ENCODE measurements around the gene HTRA3. TPM values are rescaled to one million over a fixed set of nuclear protein-coding genes. Genes with fewer than 3 reads are reported as not detected.

The HTRA3 gene
- total RNA-seq, 2 experiments from 2014 or later, result not detected

DNA sequence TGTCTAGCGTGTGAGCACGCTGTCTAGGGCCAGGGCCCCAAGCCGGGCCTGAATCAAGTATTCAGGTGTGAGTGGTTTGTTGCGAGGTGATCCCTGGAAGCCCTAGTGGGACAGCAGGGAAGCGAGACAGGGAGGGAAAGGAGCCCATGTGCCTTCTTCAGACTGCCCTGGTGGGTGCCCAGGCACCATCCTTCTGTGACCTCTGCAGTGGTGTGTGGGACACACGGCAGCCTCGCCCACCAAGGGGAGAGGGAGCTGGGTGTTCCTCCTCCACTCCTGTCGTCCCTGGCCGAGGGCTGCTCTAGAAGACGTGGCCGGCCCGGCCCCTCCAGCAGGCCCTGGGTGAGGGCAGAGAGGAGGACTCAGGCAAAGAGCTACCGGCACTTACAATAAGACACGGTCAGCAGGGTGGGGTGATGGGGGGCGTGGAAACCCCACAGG, 47.4 kb downstream of the HTRA3 start:
- H3K27me3 Mint-ChIP-seq, result peaks cover 5% of the 10 kb centered on the region
- ChIA-PET CTCF (no interaction called here), POLR2A (no interaction called here)
- H3K36me3 Mint-ChIP-seq (ENCODE audit: low read depth), result no peaks in the 10 kb centered on the region
- no peak overlapping the region for H3K27ac Mint-ChIP-seq
- no peaks in the 10 kb centered on the region for H3K4me1 Mint-ChIP-seq
- no peaks in the 10 kb centered on the region for H3K9me3 Mint-ChIP-seq
- no peak for DNase-seq
- H3K4me3 Mint-ChIP-seq, result no peak overlapping the region

- H3K27me3 Mint-ChIP-seq, result peaks cover 5% of the 10 kb centered on the region
- H3K36me3 Mint-ChIP-seq (ENCODE audit: low read depth), result no peaks in the 10 kb centered on the region
- no peak overlapping the region for H3K4me3 Mint-ChIP-seq
- H3K9me3 Mint-ChIP-seq, result no peaks in the 10 kb centered on the region
- H3K27ac Mint-ChIP-seq, result no peak overlapping the region
- no peaks in the 10 kb centered on the region for H3K4me1 Mint-ChIP-seq
- DNase-seq, result no peak
- ChIA-PET CTCF (no interaction called here), POLR2A (no interaction called here)
Observed at GRCh38 chr4:8317474-8317873, 47.9 kb downstream of the HTRA3 start.

- ChIA-PET CTCF (interaction anchor here (0.5 kb wide), 1 partner anchor 1728 kb away, joined by 3 read pairs; no protein-coding TSS in a partner anchor), POLR2A (no interaction called here)
- Mint-ChIP-seq H3K4me3 (no peak overlapping the region), H3K27me3 (peaks cover 5% of the 10 kb centered on the region), H3K27ac (no peak overlapping the region), H3K4me1 (no peaks in the 10 kb centered on the region), H3K36me3 (ENCODE audit: low read depth) (no peaks in the 10 kb centered on the region), H3K9me3 (no peaks in the 10 kb centered on the region)
- DNase-seq, result no peak
Observed at GRCh38 chr4:8318509-8318908, 49.0 kb downstream of the HTRA3 start.

DNA sequence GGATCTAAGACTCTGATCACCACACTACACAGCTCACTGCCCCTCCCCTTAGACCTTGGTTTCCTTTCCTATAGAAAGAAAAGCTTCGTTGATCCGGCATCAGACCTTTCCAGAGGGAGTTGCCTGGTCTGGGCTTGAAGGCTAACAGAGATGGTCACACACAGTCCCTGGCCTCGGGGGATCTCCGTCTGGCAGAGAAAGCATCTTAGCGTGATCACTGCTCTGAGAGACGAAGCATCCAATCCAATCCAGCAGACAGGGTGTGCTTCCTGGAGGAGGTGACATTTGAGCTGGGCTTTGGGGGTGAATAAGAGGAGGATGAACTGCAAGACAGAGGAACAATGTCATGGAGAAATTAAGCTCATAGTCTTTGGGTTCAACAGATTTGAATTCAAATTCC, 49.5 kb downstream of the HTRA3 start:
- Mint-ChIP-seq H3K27me3 (peaks cover 1% of the 10 kb centered on the region), H3K4me1 (no peaks in the 10 kb centered on the region), H3K4me3 (no peak overlapping the region), H3K9me3 (no peaks in the 10 kb centered on the region), H3K27ac (no peak overlapping the region), H3K36me3 (ENCODE audit: low read depth) (no peaks in the 10 kb centered on the region)
- DNase-seq, result no peak
- ChIA-PET POLR2A (no interaction called here), CTCF (interaction anchor here (0.5 kb wide), 1 partner anchor 1729 kb away, joined by 3 read pairs; no protein-coding TSS in a partner anchor)

GRCh38 chr4:8319731-8320385, 50.3 kb downstream of the HTRA3 start:
- H3K27me3 Mint-ChIP-seq, result no peaks in the 10 kb centered on the region
- H3K4me1 Mint-ChIP-seq, result no peaks in the 10 kb centered on the region
- POLR2A ChIA-PET, result no interaction called here
- CTCF ChIA-PET, result interaction anchor here (0.6 to 1.3 kb wide), 3 partner anchors 9 to 244 kb away, joined by 3 to 4 read pairs (median 3); no protein-coding TSS in a partner anchor
- no peak overlapping the region for H3K27ac Mint-ChIP-seq
- H3K9me3 Mint-ChIP-seq, result no peaks in the 10 kb centered on the region
- DNase-seq, result no peak
- H3K4me3 Mint-ChIP-seq, result no peak overlapping the region
- H3K36me3 Mint-ChIP-seq (ENCODE audit: low read depth), result no peaks in the 10 kb centered on the region

GRCh38 chr4:8320386-8320750, 50.8 kb downstream of the HTRA3 start:
- DNase-seq, result no peak
- no peaks in the 10 kb centered on the region for H3K27me3 Mint-ChIP-seq
- no peaks in the 10 kb centered on the region for H3K9me3 Mint-ChIP-seq
- H3K4me3 Mint-ChIP-seq, result no peak overlapping the region
- POLR2A ChIA-PET, result no interaction called here
- no peaks in the 10 kb centered on the region for H3K4me1 Mint-ChIP-seq
- no peak overlapping the region for H3K27ac Mint-ChIP-seq
- H3K36me3 Mint-ChIP-seq (ENCODE audit: low read depth), result no peaks in the 10 kb centered on the region
- CTCF ChIA-PET, result interaction anchor here (0.6 to 1.3 kb wide), 3 partner anchors 9 to 244 kb away, joined by 3 to 4 read pairs (median 3); no protein-coding TSS in a partner anchor

GRCh38 chr4:8321220-8321619, 51.7 kb downstream of the HTRA3 start:
- Mint-ChIP-seq H3K4me3 (no peak overlapping the region), H3K9me3 (no peaks in the 10 kb centered on the region), H3K36me3 (ENCODE audit: low read depth) (no peaks in the 10 kb centered on the region), H3K4me1 (no peaks in the 10 kb centered on the region), H3K27ac (no peak overlapping the region), H3K27me3 (no peaks in the 10 kb centered on the region)
- ChIA-PET POLR2A (no interaction called here), CTCF (no interaction called here)
- no peak for DNase-seq

DNA sequence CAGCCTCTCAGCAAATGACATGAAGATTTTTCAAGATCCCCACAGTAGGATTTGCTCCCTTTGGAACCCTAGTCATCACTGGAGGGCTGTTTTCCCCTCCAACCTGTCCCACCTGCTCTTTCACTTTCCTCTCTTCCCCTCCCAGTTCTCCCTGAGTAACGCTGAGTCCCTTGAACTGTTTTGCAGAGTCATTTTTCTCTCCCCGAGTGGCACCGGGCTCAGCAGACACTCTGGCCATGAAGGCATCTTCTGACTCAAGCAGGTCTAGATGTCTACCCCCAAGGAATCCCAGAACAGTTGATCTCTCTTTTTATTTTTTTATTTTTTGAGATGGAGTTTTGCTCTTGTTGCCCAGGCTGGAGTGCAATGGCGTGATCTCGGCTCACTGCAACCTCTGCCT, 52.2 kb downstream of the HTRA3 start:
- Mint-ChIP-seq H3K27me3 (no peaks in the 10 kb centered on the region), H3K36me3 (ENCODE audit: low read depth) (no peaks in the 10 kb centered on the region), H3K9me3 (no peaks in the 10 kb centered on the region), H3K27ac (no peak overlapping the region), H3K4me3 (no peak overlapping the region), H3K4me1 (no peaks in the 10 kb centered on the region)
- ChIA-PET CTCF (no interaction called here), POLR2A (no interaction called here)
- no peak for DNase-seq

- POLR2A ChIA-PET, result no interaction called here
- Mint-ChIP-seq H3K4me1 (no peaks in the 10 kb centered on the region), H3K27me3 (no peaks in the 10 kb centered on the region), H3K9me3 (no peaks in the 10 kb centered on the region), H3K27ac (no peak overlapping the region), H3K4me3 (no peak overlapping the region), H3K36me3 (ENCODE audit: low read depth) (no peaks in the 10 kb centered on the region)
- DNase-seq, result no peak
- CTCF ChIA-PET, result no interaction called here
Observed at GRCh38 chr4:8322794-8323704, 53.5 kb downstream of the HTRA3 start.

- Mint-ChIP-seq H3K27me3 (no peaks in the 10 kb centered on the region), H3K4me3 (no peak overlapping the region), H3K9me3 (no peaks in the 10 kb centered on the region), H3K27ac (no peak overlapping the region), H3K36me3 (ENCODE audit: low read depth) (no peaks in the 10 kb centered on the region), H3K4me1 (no peaks in the 10 kb centered on the region)
- DNase-seq, result no peak
- ChIA-PET POLR2A (no interaction called here), CTCF (no interaction called here)
Observed at GRCh38 chr4:8323947-8324555, 54.5 kb downstream of the HTRA3 start.

- Mint-ChIP-seq H3K4me3 (no peak overlapping the region), H3K9me3 (no peaks in the 10 kb centered on the region), H3K27me3 (no peaks in the 10 kb centered on the region), H3K27ac (no peak overlapping the region), H3K36me3 (ENCODE audit: low read depth) (no peaks in the 10 kb centered on the region), H3K4me1 (no peaks in the 10 kb centered on the region)
- POLR2A ChIA-PET, result no interaction called here
- CTCF ChIA-PET, result no interaction called here
- no peak for DNase-seq
Observed at GRCh38 chr4:8324640-8325239, 55.2 kb downstream of the HTRA3 start.

GRCh38 chr4:8325291-8325973, 55.9 kb downstream of the HTRA3 start:
- H3K36me3 Mint-ChIP-seq (ENCODE audit: low read depth), result no peaks in the 10 kb centered on the region
- no peaks in the 10 kb centered on the region for H3K4me1 Mint-ChIP-seq
- ChIA-PET POLR2A (no interaction called here), CTCF (no interaction called here)
- H3K4me3 Mint-ChIP-seq, result no peak overlapping the region
- no peak overlapping the region for H3K27ac Mint-ChIP-seq
- no peak for DNase-seq
- no peaks in the 10 kb centered on the region for H3K27me3 Mint-ChIP-seq
- no peaks in the 10 kb centered on the region for H3K9me3 Mint-ChIP-seq

GRCh38 chr4:8326206-8326605, 56.7 kb downstream of the HTRA3 start:
- H3K27me3 Mint-ChIP-seq, result no peaks in the 10 kb centered on the region
- H3K27ac Mint-ChIP-seq, result no peak overlapping the region
- no peaks in the 10 kb centered on the region for H3K9me3 Mint-ChIP-seq
- ChIA-PET CTCF (no interaction called here), POLR2A (no interaction called here)
- H3K4me3 Mint-ChIP-seq, result no peak overlapping the region
- H3K4me1 Mint-ChIP-seq, result no peaks in the 10 kb centered on the region
- no peak for DNase-seq
- no peaks in the 10 kb centered on the region for H3K36me3 Mint-ChIP-seq (ENCODE audit: low read depth)
